H1 (cell line): ENCODE data around the gene VAV2. TPM values are rescaled to one million over a fixed set of nuclear protein-coding genes. Genes with fewer than 3 reads are reported as not detected.

Source experiments
- CTCF ChIA-PET: fragments of 300-600 bp; sonication (Branson Sonifier 250); formaldehyde crosslinking; loops from one replicate; lab custom pipeline; 2021; ENCODE audit not compliant: partially characterized antibody; lab: Charles Lee
- POLR2A ChIA-PET: fragments of 300-600 bp; sonication (Branson Sonifier 250); formaldehyde crosslinking; loops from one replicate; lab custom pipeline; 2021; ENCODE audit warnings: inconsistent platforms; ENCODE audit not compliant: partially characterized antibody; lab: Charles Lee
- DNase-seq, 2 experiments: peaks; one replicate each; pipeline versions ENCODE4 v3.0.0 to v3.0.0-alpha.2; 2010 to 2022; ENCODE audit warnings: low spot score in 2 of 2, low read depth in 1 of 2, mixed read lengths in 1 of 2
- FAIRE-seq: peaks from 2 replicates; lab custom pipeline; 2011; peaks lifted over from hg19 to GRCh38; lab: Jason Lieb, UNC
- H2AFZ ChIP-seq: 2 replicates; pipeline ENCODE4 v1.8.1; 2012; ENCODE audit warnings: low read length, inconsistent platforms
- H2AK5ac ChIP-seq: 2 replicates; pipeline ENCODE4 v1.6.1; 2013; ENCODE audit warnings: low read depth, low read length
- H2BK120ac ChIP-seq: replicated peaks from 2 replicates; pipeline ENCODE3; 2013; ENCODE audit warnings: low read depth, low read length, inconsistent platforms
- H2BK12ac ChIP-seq: 2 replicates; pipeline ENCODE4 v1.6.1; 2013; ENCODE audit warnings: low read depth, low read length
- H2BK15ac ChIP-seq: 2 replicates; pipeline ENCODE4 v1.6.1; 2013; ENCODE audit warnings: low read length
- H2BK20ac ChIP-seq: 2 replicates; pipeline ENCODE4 v1.6.1; 2013; ENCODE audit warnings: low read length
- H2BK5ac ChIP-seq: 2 replicates; pipeline ENCODE4 v1.6.1; 2013; ENCODE audit warnings: low read depth, low read length
- H3K14ac ChIP-seq: 2 replicates; pipeline ENCODE4 v1.6.1; 2013; ENCODE audit warnings: inconsistent platforms; ENCODE audit not compliant: insufficient read length
- H3K18ac ChIP-seq: 2 replicates; pipeline ENCODE4 v1.6.1; 2013; ENCODE audit warnings: low read length; ENCODE audit errors: extremely low read depth
- H3K23ac ChIP-seq: 2 replicates; pipeline ENCODE4 v1.6.1; 2013; ENCODE audit warnings: inconsistent platforms; ENCODE audit not compliant: insufficient read length
- H3K23me2 ChIP-seq: 2 replicates; pipeline ENCODE4 v1.6.1; 2013; ENCODE audit warnings: low read depth, low read length
- H3K27ac ChIP-seq: 2 replicates; pipeline ENCODE4 v1.6.1; 2011; ENCODE audit warnings: low read depth, low read length, inconsistent platforms
- H3K27me3 ChIP-seq, 4 experiments: replicated peaks in 1 of 4; 1 replicate in 1 of 4; 2 replicates in 3 of 4; pipeline versions ENCODE4 v1.6.1 to v1.8.1; 2011 to 2013; ENCODE audit warnings: low read length in 3 of 4, mild to moderate bottlenecking in 3 of 4, inconsistent platforms in 2 of 4, mixed read lengths in 2 of 4, moderate library complexity in 1 of 4; ENCODE audit not compliant: control insufficient read depth in 3 of 4, insufficient read depth in 3 of 4; ENCODE audit errors: extremely low read depth in 1 of 4
- H3K36me3 ChIP-seq, 4 experiments: 2 replicates each; pipeline versions ENCODE4 v1.6.1 to v1.8.1; 2011 to 2013; ENCODE audit warnings: mild to moderate bottlenecking in 4 of 4, low read length in 3 of 4, moderate library complexity in 2 of 4, control low read depth in 1 of 4, inconsistent platforms in 1 of 4; ENCODE audit not compliant: insufficient read depth in 4 of 4, control insufficient read depth in 2 of 4
- H3K4ac ChIP-seq: replicated peaks from 2 replicates; pipeline ENCODE3; 2013; ENCODE audit warnings: low read length, low read depth, mixed read lengths, inconsistent platforms; ENCODE audit not compliant: insufficient read length
- H3K4me1 ChIP-seq, 4 experiments: replicated peaks in 1 of 4; 1 replicate in 1 of 4; 2 replicates in 3 of 4; pipeline versions ENCODE4 v1.6.1 to v1.8.1; 2011 to 2013; ENCODE audit warnings: low read length in 3 of 4, inconsistent platforms in 2 of 4, mixed read lengths in 1 of 4; ENCODE audit not compliant: insufficient read depth in 4 of 4, control insufficient read depth in 3 of 4
- H3K4me2 ChIP-seq, 2 experiments: 2 replicates each; pipeline versions ENCODE4 v1.6.1 to v1.8.1; 2011 to 2013; ENCODE audit warnings: low read depth in 2 of 2, low read length in 2 of 2, control low read depth in 1 of 2, inconsistent platforms in 1 of 2, mild to moderate bottlenecking in 1 of 2; ENCODE audit not compliant: insufficient read depth in 1 of 2
- H3K4me3 ChIP-seq, 4 experiments: fragments of 200-600, 300-600 bp in 1 of 4; sonication (generic), shearing (Covaris generic), sonication (Bioruptor Twin) in 1 of 4; 2 replicates each; pipeline versions ENCODE4 v1.5.1 to v1.8.1; 2011 to 2016; ENCODE audit warnings: low read length in 4 of 4, low read depth in 3 of 4, control low read depth in 2 of 4, inconsistent platforms in 2 of 4, mild to moderate bottlenecking in 2 of 4, mixed read lengths in 1 of 4, moderate library complexity in 1 of 4; ENCODE audit not compliant: insufficient read depth in 2 of 4; ENCODE audit errors: extremely low read depth in 1 of 4
- H3K56ac ChIP-seq: replicated peaks from 2 replicates; pipeline ENCODE3; 2013; ENCODE audit warnings: low read depth, mild to moderate bottlenecking, mixed read lengths, low read length, inconsistent platforms; ENCODE audit not compliant: insufficient read length
- H3K79me1 ChIP-seq: 2 replicates; pipeline ENCODE4 v1.6.1; 2013; ENCODE audit warnings: low read depth, low read length, control low read depth
- H3K79me2 ChIP-seq, 2 experiments: 2 replicates each; pipeline versions ENCODE4 v1.6.1 to v1.8.1; 2012 to 2013; ENCODE audit warnings: low read length in 2 of 2, mild to moderate bottlenecking in 2 of 2, inconsistent platforms in 1 of 2; ENCODE audit not compliant: insufficient read depth in 2 of 2, control insufficient read depth in 1 of 2
- H3K9ac ChIP-seq, 4 experiments: replicated peaks in 1 of 4; 1 replicate in 1 of 4; 2 replicates in 3 of 4; pipeline versions ENCODE4 v1.6.1 to v1.8.1; 2011 to 2013; ENCODE audit warnings: low read depth in 3 of 4, low read length in 3 of 4, control low read depth in 2 of 4, mild to moderate bottlenecking in 2 of 4, moderate library complexity in 2 of 4, inconsistent platforms in 1 of 4; ENCODE audit errors: extremely low read depth in 1 of 4
- H3K9me3 ChIP-seq, 2 experiments: 2 replicates each; pipeline versions ENCODE4 v1.6.1 to v1.8.1; 2012 to 2013; ENCODE audit warnings: mild to moderate bottlenecking in 2 of 2, moderate library complexity in 2 of 2, control low read depth in 1 of 2, inconsistent platforms in 1 of 2, low read depth in 1 of 2, low read length in 1 of 2, mixed read lengths in 1 of 2; ENCODE audit not compliant: insufficient read depth in 2 of 2
- H4K20me1 ChIP-seq, 2 experiments: replicated peaks in 1 of 2; 2 replicates each; pipeline versions ENCODE3 to v1.8.1; 2011 to 2013; ENCODE audit warnings: inconsistent platforms in 2 of 2, low read length in 2 of 2, mild to moderate bottlenecking in 1 of 2; ENCODE audit not compliant: insufficient read depth in 2 of 2, control insufficient read depth in 1 of 2
- H4K5ac ChIP-seq: 2 replicates; pipeline ENCODE4 v1.6.1; 2013; ENCODE audit warnings: low read length, low read depth, mixed read lengths, inconsistent platforms; ENCODE audit not compliant: insufficient read length
- H4K8ac ChIP-seq: 2 replicates; pipeline ENCODE4 v1.8.0; 2013; ENCODE audit warnings: mild to moderate bottlenecking, moderate library complexity, low read length, inconsistent platforms; ENCODE audit not compliant: insufficient read depth; ENCODE audit errors: extremely low read depth
- H4K91ac ChIP-seq: replicated peaks from 2 replicates; pipeline ENCODE3; 2013; ENCODE audit warnings: low read length, mixed read lengths, inconsistent platforms; ENCODE audit not compliant: insufficient read length
- ATF3 ChIP-seq: IDR thresholded peaks from 2 replicates; pipeline ENCODE4 v1.6.1; 2011; ENCODE audit warnings: low read depth, mild to moderate bottlenecking, low read length; ENCODE audit not compliant: insufficient read depth
- CREB1 ChIP-seq: IDR thresholded peaks from 2 replicates; pipeline ENCODE4 v1.6.1; 2012; ENCODE audit warnings: inconsistent platforms
- CTCF ChIP-seq, 3 experiments: IDR thresholded peaks; 1 replicate in 2 of 3; 2 replicates in 1 of 3; pipeline versions ENCODE4 v1.5.1 to v1.6.1; 2011; ENCODE audit warnings: low read length in 3 of 3, mild to moderate bottlenecking in 3 of 3, inconsistent platforms in 2 of 3, low read depth in 1 of 3, moderate library complexity in 1 of 3; ENCODE audit not compliant: insufficient read depth in 1 of 3; ENCODE audit errors: control extremely low read depth in 1 of 3
- POU5F1 ChIP-seq: IDR thresholded peaks from 2 replicates; pipeline ENCODE4 v1.6.1; 2011; ENCODE audit warnings: low read depth, mild to moderate bottlenecking, low read length, moderate library complexity
- RFX5 ChIP-seq: IDR thresholded peaks from 2 replicates; pipeline ENCODE4 v1.6.1; 2011; ENCODE audit warnings: low read depth, low read length, improper control_type of control experiment, borderline replicate concordance
- SP2 ChIP-seq: IDR thresholded peaks from 2 replicates; pipeline ENCODE4 v1.6.1; 2012; ENCODE audit warnings: mild to moderate bottlenecking, low read length, inconsistent platforms
- TEAD4 ChIP-seq: IDR thresholded peaks from 2 replicates; pipeline ENCODE4 v1.6.1; 2012; ENCODE audit warnings: low read depth, low read length, inconsistent platforms, mixed read lengths
- USF2 ChIP-seq: IDR thresholded peaks from 2 replicates; pipeline ENCODE4 v1.6.1; 2011; ENCODE audit warnings: low read length, improper control_type of control experiment
- WGBS, 2 experiments: shearing (Covaris generic) in 1 of 2; methylation state at CpG; one replicate each; pipeline versions ENCODE4 v1.1.6 to v1.1.7; 2013 to 2015; ENCODE audit warnings: low lambda C conversion rate in 2 of 2, mixed read lengths in 2 of 2, inconsistent platforms in 1 of 2, low coverage in 1 of 2, missing lambda C conversion rate in 1 of 2; ENCODE audit not compliant: insufficient replicate concordance in 2 of 2, insufficient coverage in 1 of 2, insufficient read length in 1 of 2; ENCODE audit errors: extremely low coverage in 1 of 2, missing lambda C conversion rate in 1 of 2; 5-methylcytosine and 5-hydroxymethylcytosine counted together
- polyA plus RNA-seq, 7 experiments: library from polyadenylated mRNA; depleted of rRNA in 3 of 7; stranded (reverse) in 5 of 7; unstranded in 2 of 7; fragments of >200 nt in 5 of 7; fragments of 200-250 nt in 2 of 7; gene quantifications; 1 replicate in 5 of 7; 2 replicates in 1 of 7; 4 replicates in 1 of 7; pipeline versions ENCODE4 v1.2.1 to v1.2.3, GENCODE V29; 2011 to 2013; ENCODE audit warnings: missing spikeins in 2 of 7, mixed read lengths in 2 of 7
- total RNA-seq: library from RNA; stranded (reverse); fragmentation: NEBNext Ultra II Directional; extraction: Animal tissue kit (Norgen Biotek cat#: 25700); gene quantifications from 2 replicates; pipeline ENCODE4 v1.2.1, GENCODE V29; 2021

Gene VAV2
- total and polyA plus RNA-seq, 2 of the 8 experiments (the other 6 are each of a cell fraction or from before 2014, with no cell fraction given): 13.6 to 37.6 TPM

DNA sequence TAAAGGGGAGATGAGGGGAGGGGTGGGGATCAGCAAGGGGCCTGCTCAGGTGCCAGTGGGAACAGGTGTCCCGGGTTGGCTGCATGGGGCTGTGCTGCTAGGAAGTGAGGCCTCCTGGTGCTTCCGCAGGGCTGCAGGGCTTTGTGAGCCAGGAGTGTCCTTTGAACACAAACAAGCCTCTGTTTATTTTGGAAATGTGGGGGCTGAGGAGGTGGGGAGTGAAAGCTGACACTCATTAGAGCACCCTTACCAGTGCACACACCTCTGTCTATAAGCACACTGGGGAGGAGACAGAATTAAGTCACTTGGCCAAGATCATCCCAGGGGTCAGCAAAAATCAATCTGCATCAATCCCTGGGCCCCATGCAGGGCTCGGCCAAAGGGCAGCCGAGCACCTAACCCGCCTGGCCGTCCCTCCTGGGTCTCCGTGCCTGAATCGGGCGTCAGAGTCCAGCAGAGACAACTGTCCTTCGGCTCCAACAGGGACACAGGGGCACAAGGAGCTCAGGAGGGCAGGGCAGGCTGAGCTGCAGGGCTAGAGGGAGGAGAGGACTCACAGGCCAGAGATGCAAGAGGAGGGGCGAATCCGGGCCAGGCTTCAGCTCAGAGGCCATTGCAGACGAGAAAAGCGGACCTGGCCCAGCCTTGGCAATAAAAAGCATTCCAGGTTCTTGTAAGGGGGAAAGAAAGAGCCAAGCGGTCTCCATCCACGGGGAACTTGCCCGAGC lies 99.8 kb downstream of the VAV2 start:
- H3K4me2 ChIP-seq: no peak overlapping the region
- no peak overlapping the region for H3K4ac ChIP-seq
- H2AFZ ChIP-seq: no peak overlapping the region
- H3K4me3 ChIP-seq: no peak overlapping the region
- H3K56ac ChIP-seq: no peak overlapping the region
- POLR2A ChIA-PET: interaction anchor here (0.9 to 1.2 kb wide), 3 partner anchors 11 to 99 kb away, joined by 3 to 4 read pairs (median 3); no protein-coding TSS in a partner anchor
- H3K9ac ChIP-seq: no peak overlapping the region
- H3K14ac ChIP-seq: no peak overlapping the region
- no peak overlapping the region for H2BK15ac ChIP-seq
- peaks cover 14% of the 10 kb centered on the region for H3K79me1 ChIP-seq
- WGBS, 2 experiments: 78% methylated on average over 12 of the region's 17 CpGs; no CpG with 5 or more reads in 1 of the 2 experiments
- H3K23ac ChIP-seq: no peak overlapping the region
- no peaks in the 10 kb centered on the region for H3K27me3 ChIP-seq
- H3K79me2 ChIP-seq: peaks cover 0 to 18% of the 10 kb centered on the region in 2 experiments; a peak in 1 of 4 replicates
- no peak overlapping the region for H3K27ac ChIP-seq
- CTCF ChIA-PET: interaction anchor here (1.3 to 1.4 kb wide), 2 partner anchors 14 to 99 kb away, joined by 3 read pairs; no protein-coding TSS in a partner anchor
- peak overlapping the region; percentile 22 for H2BK12ac ChIP-seq
- FAIRE-seq (no peak), DNase-seq (peak in 1 of 2 experiments; percentile 42)
- H3K18ac ChIP-seq: no peak overlapping the region
- H4K91ac ChIP-seq: peak overlapping the region; percentile 17
- H3K23me2 ChIP-seq: no peaks in the 10 kb centered on the region; the same call in 1 of the 2 replicates
- H3K4me1 ChIP-seq: peaks cover 0 to 39% (median 19%) of the 10 kb centered on the region in 4 experiments; a peak in 6 of 7 replicates
- no peaks in the 10 kb centered on the region for H3K36me3 ChIP-seq
- H3K9me3 ChIP-seq: no peaks in the 10 kb centered on the region
- H2BK5ac ChIP-seq: peak overlapping the region; percentile 18; the same call in 1 of the 2 replicates
- no peak overlapping the region for H2BK20ac ChIP-seq
- H2AK5ac ChIP-seq: no peak overlapping the region
- H4K20me1 ChIP-seq: no peaks in the 10 kb centered on the region
- no peak overlapping the region for H4K5ac ChIP-seq
- no peak overlapping the region for H4K8ac ChIP-seq
- H2BK120ac ChIP-seq: no peak overlapping the region
- TF ChIP-seq RFX5 (no peak), TEAD4 (no peak), ATF3 (no peak), POU5F1 (no peak), CREB1 (no peak), USF2 (no peak), SP2 (no peak), CTCF (IDR thresholded peaks at IDR 0.05; ENCODE audit: control extremely low read depth in 1 of 3, insufficient read depth in 1 of 3, low read depth in 1 of 3, low read length in 3 of 3) (no peak)
